GM18951 (cell line): ENCODE measurements around the gene RALGAPB.
"Not testable (repeated sequence)": the region's sequence is repeated elsewhere in the genome, so short reads cannot be mapped to it uniquely, and the experiment has no call there.

Source experiments
- POLR2A ChIP-seq: IDR thresholded peaks from 4 replicates; pipeline ENCODE4 v1.6.1; 2011; ENCODE audit warnings: mild to moderate bottlenecking; ENCODE audit not compliant: insufficient read length, insufficient read depth; ENCODE audit errors: extremely low read depth
- in situ Hi-C: fragments of 300-500 bp; cut with MboI; formaldehyde crosslinking; loops from one replicate; pipeline ENCODE4 v1.12.0; 2022; ENCODE audit warnings: low sequenced_read_pairs, mixed read lengths, inconsistent platforms; ENCODE audit not compliant: unreplicated experiment

The RALGAPB gene

GRCh38 chr20:38583306-38583705 is 110.7 kb downstream of the RALGAPB start:
- in situ Hi-C loops: no loop called here
- TF ChIP-seq POLR2A: no peak

DNA sequence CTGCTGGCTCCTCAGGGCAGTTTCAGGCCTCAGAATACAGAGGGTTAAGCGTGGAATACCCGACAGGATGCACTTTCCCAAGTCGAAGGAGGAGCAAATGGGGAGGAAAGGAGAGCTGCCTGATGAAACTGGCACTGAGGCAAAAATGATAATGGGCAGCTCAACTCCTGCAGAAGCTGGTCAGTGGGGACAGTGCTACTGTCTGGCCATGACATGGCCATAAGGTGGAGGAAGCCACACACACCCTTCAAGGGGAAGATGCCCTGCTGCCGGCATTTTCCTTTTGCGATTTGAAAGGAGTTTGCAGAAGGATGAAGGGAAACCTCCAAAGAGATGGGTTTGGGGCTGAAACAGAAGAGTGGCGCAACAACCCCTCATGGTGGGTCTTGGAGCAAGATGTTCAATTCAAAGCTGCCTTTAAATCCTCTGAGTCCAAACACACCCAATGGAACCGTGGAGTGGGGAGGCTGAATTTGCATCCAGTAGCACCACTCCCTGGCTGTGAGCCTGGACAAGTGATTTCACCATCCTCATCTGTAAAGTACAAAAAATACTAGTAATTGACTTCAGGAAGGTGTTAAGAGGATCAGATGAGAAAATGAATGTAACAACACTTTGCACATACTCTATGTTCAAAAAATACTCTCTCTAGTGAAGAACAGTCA is 111.6 kb downstream of the RALGAPB start:
- in situ Hi-C loops: no loop called here
- no peak for TF ChIP-seq POLR2A

- no peak for TF ChIP-seq POLR2A
- in situ Hi-C loops: no loop called here
Measured at GRCh38 chr20:38585404-38586180, 112.9 kb downstream of the RALGAPB start.

DNA sequence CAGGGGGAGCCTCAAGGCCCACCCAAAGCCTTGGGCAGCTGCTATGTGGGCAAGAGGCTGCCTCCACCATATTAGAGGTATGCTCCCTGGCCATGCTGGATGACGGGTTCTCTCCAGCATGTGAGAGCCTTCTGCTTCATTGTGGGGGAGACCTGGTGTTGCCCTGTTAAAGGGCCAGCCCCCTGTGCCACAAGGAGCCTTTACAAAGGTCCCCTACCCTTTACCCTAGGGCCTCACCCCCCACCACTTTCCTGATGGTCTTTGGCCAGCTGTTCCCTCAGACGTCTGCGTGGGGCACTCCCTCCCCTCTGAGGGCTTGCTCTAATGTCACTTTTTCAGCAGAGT is 113.5 kb downstream of the RALGAPB start:
- no peak for TF ChIP-seq POLR2A
- in situ Hi-C loops: no loop called here

GRCh38 chr20:38588303-38588702 is 115.7 kb downstream of the RALGAPB start:
- TF ChIP-seq POLR2A: no peak
- in situ Hi-C loops: no loop called here

- no peak for TF ChIP-seq POLR2A
- in situ Hi-C loops: no loop called here
Measured at GRCh38 chr20:38589351-38589750, 116.7 kb downstream of the RALGAPB start.

- no peak for TF ChIP-seq POLR2A
Measured at GRCh38 chr20:38589967-38590675, 117.5 kb downstream of the RALGAPB start.

DNA sequence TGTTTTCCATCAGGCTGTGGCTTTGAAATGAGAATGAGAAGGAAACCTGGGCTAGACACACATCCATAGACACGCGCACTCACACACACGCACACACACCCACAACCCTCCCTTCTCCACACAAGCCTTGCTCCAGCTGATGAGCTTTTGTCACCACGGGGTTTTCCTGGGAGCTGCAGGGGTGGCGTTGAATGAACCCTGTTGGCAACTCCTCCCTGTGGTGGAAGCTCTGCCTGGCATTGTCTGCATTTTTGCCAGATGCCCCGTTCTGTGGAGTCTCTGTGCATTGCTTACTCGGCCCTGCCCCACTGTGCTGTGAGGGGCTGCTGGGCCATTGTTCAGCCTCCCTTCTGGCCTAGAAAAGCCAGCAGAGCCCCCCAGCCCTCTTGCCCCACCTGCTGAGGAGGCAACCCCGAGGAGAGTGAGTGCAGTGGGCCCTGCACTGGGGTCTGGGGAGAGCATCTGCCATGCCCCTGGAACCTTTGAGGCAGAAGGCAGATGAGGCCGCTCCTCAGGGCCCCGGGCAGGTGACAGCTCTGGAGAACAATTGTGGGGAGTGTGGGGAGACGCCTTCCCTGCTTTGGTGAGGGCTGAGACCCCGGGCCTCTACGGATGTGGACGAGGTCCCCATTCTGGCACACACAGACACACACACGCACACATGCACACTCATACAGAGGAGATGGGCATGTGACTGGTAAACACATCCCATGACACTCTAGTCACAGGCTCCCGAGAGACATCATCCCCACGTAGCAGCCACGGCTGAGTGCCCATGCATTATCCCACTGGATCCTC is 118.2 kb downstream of the RALGAPB start:
- TF ChIP-seq POLR2A: no peak
- in situ Hi-C loops: no loop called here

More at GRCh38 chr20:38589967-38590675, 117.5 kb downstream of the RALGAPB start:
- in situ Hi-C loops: no loop called here

DNA sequence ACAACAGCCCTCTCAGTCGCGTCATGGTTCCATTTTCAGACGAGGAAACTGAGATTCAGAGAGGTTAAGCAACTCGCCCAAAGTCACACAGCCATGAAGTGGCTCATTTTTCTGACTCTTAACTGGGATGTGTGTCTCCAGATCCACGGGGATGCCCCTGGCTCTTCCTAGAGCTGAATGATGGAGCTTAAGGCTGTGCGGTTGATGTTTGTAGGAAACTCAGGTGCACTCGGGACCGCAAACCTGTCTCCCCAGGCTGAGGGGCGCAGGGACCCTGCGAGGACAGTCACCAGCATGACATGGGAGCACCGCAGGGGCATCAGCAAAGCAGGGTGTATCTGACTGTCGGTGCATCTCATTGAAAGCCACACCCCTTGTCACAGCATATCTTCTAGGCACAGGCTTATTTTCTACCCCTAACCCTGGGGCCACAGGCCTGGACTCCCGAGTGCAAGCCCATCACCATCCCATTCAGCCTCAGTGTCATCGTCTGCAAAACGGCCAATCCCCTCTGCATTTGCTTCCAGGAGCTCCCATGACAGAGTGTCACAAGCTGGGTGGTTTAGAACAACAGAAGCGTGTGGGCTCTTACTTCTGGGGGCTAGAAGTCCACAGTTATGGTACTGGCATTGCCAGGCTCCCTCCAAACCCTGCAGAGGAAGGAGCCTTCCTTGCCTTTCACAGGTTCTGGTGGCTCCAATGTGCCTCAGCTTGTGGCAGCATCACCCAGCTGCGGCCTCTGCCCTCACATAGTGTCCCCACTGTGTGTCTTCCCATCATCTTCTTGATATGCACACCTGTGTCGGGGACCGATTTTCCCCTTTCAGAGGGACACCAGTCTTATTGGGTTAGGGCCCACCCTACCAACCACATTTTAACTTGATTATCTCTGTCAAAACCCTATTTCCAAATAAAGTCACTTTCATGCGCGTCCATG is 119.1 kb downstream of the RALGAPB start:
- no peak for TF ChIP-seq POLR2A

DNA sequence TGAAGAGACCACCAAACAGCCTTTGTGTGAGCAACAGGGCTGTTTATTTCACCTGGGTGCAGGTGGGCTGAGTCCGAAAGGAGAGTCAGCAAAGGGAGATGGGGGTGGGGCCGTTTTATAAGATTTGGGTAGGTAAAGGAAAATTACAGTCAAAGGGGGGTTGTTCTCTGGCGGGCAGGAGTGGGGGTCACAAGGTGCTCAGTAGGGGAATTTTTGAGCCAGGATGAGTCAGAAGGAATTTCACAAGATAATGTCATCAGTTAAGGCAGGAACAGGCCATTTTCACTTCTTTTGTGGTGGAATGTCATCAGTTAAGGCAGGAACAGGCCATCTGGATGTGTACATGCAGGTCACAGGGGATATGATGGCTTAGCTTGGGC is 119.8 kb downstream of the RALGAPB start:
- in situ Hi-C loops: not testable (repeated sequence)

More for the DNA sequence above, 119.1 kb downstream of the RALGAPB start:
- in situ Hi-C loops: no loop called here

DNA sequence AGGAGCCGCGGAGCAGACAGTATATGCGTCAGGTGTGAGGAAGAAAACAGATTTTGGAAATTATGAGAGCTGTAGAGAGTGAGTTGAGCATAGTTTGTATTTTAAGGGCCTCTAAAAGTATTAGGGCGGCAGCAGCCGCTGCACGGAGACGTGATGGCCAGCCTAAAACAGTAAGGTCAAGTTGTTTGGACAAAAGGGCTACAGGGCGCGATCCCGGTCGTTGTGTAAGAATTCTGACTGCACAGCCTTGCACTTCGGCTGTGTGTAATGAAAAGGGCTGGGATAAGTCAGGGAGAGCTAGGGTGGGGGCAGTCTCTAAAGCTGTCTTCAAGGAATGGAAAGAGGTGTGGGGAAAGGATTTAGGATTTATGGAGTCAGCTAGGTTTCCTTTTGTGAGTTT is 121.6 kb downstream of the RALGAPB start:
- in situ Hi-C loops: not testable (repeated sequence)

DNA sequence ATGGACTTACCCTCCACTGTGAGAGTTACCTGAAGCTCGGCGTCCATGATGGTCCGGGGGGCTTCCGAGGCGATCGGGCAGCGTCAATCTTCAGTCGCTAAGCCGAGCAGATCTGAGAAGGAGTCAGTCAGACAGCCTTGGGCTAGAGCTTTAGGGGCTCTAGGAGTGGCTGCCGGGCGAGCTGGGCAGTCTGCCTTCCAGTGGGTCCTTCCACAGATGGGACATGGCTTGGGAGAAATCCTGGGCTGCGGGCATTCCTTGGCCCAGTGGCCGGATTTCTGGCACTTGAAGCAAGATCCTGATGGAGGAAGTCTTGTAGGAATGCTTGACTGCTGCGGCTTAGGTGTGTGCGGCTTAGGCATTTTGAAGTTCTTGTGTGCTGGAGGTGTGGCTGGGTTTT is 123.2 kb downstream of the RALGAPB start:
- in situ Hi-C loops: not testable (repeated sequence)

- no peak for TF ChIP-seq POLR2A
- in situ Hi-C loops: no loop called here
Measured at GRCh38 chr20:38599410-38599882, 126.8 kb downstream of the RALGAPB start.
